Activated CD4-positive, CD25-positive, alpha-beta regulatory T cell treated with anti-CD3 and anti-CD28 coated beads, Interleukin-2, amount 50 U/mL, for 72 hours (primary cell): Measurements from ENCODE around the gene FMNL2.

Experiments used
- DNase-seq: peaks from one replicate; pipeline ENCODE4 v3.0.0; 2021

The FMNL2 gene

DNA sequence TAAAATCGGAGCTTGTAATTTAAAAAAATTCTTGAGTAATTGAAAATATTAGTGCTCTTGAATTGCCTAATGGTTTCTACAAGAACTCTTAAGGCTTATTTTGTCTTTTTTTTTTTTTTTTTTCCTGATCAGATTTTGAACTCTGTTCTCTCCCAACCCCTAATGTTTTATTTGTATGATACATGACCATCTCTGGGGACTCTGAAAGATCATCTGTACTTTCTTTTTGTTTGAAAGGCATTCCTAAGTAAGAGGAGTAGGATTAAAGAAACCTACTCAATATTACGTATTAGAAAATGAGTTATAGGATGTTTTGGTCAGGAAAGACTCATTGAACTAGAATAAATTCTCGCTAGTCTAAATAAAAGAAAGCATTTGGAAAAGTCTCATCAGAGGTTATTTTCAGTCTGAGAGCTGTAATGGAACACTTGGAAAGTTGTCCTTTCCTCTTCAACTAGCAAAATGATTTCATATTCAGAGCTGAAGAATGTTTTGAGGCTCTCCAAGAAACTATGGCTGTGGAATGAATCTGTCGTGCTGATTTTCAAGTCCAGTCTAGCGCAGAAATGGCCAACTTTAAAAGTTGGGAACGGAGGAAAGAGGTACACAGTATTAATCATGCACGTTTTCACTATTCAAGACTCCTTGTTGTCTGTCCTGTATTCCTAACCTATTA lies 199.6 kb downstream of the FMNL2 start:
- DNase-seq, result no peak

DNA sequence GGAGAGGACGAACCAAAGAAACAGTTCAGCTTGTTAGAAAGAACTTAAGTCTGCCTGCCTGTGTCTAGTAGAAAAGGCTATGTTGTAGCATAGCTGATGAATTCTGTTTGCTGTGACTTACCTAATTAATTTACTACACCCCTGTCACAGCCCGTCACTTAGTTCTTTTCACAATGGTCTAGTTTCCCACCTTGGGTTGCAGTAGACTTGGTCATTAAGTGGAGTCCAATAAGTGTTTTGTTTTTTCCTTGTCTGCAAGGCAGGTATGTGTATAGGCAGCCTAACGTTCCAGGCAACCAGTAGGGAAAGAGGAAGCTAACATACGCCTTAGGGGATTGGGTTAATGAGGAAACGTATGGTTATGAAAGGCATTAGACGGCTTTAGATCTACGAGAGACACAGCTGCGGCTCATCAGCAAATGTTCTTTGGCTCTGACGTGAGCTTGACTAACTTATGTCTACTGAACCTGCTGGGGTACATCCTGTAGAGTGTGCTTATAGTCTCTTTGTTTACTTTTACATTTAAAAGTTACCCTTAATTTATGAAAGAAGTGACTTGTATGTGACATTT lies 202.2 kb downstream of the FMNL2 start:
- no peak for DNase-seq

DNA sequence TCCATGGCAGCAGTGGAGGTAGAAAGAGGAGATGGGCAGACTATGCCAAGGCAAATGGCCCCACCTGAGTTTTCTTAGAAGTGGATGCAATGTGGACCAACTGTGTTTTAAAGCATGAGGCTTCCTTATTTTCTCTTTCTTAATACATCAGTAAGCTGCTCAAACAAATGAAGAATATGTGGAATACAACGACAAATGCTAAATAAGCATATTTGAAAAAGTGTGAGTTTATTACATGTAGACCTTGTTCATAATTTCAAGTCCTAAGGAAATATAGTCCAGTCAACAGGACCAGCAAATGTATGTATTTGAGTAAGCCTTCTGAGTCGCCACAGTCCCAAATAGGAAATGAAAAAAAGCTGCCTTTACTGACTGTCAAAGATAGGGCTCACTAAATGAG lies 204.4 kb downstream of the FMNL2 start:
- no peak for DNase-seq

DNA sequence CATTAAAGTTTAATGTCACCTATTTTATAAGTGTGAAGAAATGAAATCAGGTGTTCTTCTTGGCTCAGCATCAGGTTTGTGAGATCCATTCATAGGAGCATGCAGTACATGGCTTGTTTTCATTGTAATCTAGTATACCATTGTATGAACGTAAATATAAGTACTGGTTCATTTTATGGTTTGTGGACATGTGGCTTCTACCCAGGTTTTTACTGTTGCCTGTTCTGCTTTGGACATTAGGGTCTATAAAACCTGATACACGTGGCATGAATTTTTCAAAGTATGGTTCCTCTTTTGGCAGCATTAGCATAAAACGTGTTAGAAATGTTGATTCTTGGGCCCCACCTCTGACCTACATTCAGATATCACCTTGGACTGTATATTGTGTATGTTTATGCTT lies 206.7 kb downstream of the FMNL2 start:
- DNase-seq, result no peak

- DNase-seq, result no peak
These were observed 207.5 kb downstream of the FMNL2 start for GRCh38 chr2:152542337-152542994.

DNA sequence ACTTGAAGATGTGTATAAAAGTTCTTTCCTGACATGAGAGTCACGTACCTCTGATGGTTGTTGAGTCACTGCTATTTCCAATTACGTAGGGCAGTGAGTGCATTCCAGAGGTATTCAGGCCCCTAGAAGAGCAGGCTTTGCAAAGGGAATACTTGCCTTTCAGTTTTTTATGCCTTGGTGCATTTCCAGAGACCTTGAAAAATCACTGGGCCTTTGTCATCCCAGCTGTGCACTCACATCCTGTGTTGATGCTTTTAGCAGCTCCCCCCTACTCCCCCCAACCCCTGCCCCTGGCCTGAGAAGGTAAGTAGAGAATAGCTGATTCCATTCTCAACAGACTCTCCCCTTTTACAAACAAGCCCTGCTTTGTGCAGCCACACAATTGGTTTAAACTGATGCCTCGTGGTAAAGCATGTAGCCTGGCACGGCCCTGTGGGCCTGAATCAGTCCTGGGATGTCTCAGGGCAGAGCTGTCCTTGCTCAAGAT lies 208.1 kb downstream of the FMNL2 start:
- DNase-seq, result no peak

GRCh38 chr2:152543717-152544116 lies 208.7 kb downstream of the FMNL2 start:
- DNase-seq, result no peak

DNA sequence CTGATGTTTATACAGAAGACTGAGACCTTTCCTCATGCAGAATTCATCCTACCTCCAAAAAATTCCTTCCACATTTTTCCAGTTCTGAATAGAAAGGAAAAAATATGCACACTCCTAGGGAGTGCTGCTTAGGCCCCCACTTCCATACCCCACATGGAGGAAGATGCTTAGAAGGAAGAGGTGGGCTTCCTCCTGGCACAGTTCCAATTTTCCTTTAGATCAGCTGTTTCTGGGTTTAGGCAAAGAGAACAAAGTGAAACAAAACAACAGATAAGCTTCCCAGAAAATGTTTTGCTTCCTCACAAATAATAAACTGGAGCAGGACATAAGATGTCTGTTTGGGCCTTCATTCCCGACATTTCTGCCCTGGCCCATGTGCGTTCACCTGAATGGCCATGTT lies 209.7 kb downstream of the FMNL2 start:
- DNase-seq, result no peak

- no peak for DNase-seq
These were observed 211.4 kb downstream of the FMNL2 start for GRCh38 chr2:152546230-152546837.

DNA sequence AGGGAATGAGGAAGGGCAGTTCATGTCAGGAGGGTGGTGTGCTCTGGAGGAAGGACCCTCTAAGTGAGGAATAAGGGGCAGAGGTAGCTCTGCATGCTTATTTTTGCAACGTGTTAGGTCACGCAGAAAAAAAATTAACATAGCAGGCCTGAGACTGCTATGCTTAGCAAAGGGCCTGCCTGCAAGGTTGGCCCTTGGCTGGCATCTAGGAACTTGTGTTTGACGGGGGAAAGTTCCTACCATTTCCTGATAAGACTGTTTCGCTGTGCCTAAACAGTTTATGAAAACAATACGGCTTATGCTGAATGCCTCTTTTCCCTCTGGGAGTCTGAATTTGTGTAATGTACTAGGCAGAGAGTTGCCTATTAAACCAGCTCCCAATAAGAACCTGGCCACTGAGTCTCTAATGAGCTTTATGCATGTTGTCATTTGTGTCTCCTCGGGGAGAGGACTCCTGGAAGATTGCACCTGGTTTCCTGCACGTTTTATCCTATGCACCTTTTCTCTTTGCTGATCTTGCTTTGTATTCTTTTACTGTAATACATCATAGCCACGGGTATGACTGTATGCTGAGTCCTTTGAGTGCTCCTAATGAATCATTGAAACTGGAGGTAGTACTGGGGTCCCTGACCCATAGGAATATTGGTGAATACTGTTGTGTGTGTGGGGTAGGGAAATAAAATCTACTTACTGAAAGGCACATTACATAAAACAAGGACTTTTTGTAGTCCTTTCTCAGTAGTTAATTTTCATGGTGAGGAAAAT lies 213.3 kb downstream of the FMNL2 start:
- no peak for DNase-seq

GRCh38 chr2:152548996-152549395 lies 214.0 kb downstream of the FMNL2 start:
- DNase-seq, result no peak

- DNase-seq, result no peak
These were observed 214.4 kb downstream of the FMNL2 start for GRCh38 chr2:152549423-152549822.

GRCh38 chr2:152550386-152550785 lies 215.4 kb downstream of the FMNL2 start:
- no peak for DNase-seq

GRCh38 chr2:152552888-152553287 lies 217.9 kb downstream of the FMNL2 start:
- DNase-seq, result no peak

DNA sequence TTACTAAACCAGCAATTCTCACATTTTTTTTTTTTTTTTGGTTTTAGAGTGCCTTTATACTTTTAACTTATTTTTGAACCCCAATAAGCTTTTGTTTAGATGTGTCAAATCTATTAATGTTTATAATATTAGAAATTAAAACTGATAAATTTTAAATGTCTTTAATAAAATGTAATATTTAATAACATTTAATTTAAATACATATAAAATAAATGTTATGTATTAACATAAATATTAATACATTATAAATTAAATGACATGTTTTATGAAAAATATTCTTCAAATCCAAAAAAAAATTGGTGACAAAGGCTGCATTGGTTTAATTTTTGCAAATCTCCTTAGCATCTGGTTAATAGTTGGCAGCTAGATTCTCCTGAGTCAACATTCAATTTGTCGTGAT lies 218.5 kb downstream of the FMNL2 start:
- DNase-seq, result no peak

- DNase-seq, result no peak
These were observed 220.1 kb downstream of the FMNL2 start for GRCh38 chr2:152555048-152555447.

DNA sequence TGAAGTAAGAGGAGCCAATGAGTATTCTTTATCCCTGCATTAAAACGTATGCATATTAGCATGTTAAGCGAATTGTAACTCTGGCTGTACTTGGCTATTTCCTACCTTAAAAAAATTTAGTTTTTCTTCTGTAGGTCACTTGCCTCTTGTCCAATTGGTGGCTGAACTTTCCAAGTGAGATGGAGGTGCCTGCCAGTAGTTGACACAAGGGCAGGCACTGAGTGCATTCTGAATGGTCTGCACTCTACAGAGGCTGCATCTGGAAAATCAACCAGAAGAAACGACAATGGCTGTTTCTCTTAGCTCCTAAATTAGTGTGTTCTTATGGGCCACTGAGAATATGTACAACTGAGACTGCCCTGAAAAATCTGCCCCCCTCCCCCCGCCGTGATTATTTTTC lies 221.5 kb downstream of the FMNL2 start:
- no peak for DNase-seq

DNA sequence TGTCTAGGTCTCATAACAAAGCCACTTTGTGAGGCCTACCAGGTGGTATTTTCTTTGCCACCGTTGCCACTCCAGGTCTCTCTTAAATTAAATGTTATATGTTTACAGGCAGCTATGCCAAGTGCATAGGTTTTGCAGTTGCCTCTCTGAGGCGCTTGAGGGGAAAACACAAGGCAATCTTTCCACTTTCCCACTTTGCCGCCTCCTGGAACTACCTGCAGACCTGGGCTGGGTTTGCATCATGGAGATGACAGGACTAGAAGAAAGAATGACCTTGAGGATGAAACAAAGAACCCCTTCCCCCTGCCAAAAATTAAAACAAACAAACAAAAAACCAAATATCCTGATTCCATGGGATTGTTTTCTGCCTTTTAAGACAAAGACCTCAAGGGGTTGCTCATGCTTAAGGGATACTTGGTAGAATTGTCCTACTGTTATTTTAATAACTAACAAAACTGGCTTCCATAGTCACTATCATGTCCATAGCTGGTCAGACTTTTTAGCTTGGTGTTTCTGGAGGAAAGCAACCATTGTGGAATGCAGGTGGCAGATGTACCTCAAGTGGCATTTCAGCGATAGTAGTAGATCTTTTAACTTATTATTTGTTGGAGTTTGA lies 222.4 kb downstream of the FMNL2 start:
- no peak for DNase-seq

DNA sequence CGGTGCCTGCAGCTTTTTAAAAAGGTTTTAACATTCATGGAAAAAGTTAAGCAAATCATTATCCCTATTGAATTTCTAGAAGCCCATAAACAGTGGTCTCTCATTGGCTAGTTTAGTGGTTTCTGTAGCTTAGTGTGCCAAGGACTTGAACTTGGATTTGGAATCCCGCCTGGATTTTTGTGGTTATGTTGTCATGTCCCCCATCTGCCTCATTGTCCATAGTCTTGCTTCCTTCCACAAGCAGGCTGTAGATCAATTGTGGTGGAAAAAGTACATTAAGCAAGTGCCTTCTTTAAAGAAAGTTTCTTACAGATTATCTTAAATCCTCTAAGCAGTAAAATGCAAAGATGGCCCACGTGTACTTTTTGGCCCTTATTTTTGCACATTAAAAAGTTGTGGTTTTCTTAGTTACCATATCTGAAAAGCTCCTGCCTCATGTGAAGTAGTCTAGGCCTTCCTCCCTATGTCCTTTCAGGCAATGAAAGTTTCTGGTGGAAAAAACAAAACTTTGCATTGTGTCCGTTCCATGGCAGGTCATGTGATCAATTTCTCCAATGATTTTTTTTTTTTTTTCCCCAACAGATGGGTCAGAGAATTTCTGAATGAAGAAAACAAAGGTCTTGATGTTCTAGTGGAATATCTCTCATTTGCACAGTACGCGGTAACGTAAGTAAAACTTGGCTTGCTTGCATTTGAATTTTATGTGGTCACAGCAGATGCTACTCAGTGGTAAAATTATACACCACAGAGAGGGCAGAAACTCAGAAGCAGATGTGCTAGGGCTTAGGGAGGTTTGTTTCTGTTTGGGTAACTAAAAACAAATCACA lies 223.4 kb downstream of the FMNL2 start:
- no peak for DNase-seq

DNA sequence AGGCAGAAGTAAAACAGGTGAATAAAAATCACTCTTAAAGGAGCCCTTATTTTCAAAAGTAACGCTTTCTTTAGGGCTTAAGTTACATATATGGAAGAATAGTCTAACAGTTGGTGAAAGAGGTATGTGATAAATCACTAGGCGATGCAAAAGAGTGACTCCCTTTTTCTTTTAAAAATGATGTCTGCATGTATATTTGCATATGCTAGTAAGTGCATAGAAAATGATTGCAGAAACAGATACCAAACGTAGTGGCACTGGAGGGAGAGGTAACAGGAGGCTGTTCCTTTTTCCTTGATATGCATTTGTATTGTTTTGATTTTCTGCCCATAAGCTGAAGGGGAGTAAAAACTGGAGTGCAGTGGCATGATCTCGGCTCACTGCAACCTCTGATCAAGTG lies 224.0 kb downstream of the FMNL2 start:
- no peak for DNase-seq

DNA sequence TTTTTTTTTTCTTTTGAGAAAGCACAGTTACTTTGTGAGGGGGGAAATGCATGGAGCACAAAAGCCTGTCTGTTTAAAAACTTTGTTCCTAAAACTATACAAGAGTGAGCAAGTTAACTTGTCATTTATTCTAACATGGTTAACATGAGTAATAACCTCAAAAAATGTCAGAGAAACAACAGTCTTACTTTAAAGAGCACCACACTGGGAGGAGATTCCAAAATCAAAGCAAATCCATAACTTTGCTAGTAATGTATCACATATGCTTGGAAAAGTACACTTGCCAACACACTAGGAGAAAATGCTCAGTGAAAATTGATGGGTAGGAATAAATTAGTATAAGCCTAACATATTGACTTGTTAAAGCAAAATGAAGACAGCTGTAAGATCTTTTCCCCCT lies 225.2 kb downstream of the FMNL2 start:
- no peak for DNase-seq
